Right lobe of liver (tissue), 6 donors: ENCODE results near the gene NFE2L3. TPM values are rescaled to one million over a fixed set of nuclear protein-coding genes. Genes with fewer than 3 reads are reported as not detected.

Experiments used
- ATAC-seq, 4 donors: fragments of 200-7000 bp; cut with Tn5 transposase; one replicate each; pipeline ENCODE4 v1.9.1; 2020; ENCODE audit warnings: mild to moderate bottlenecking in 4 of 4, moderate library complexity in 4 of 4
- DNase-seq, 3 donors: peaks; one replicate each; pipeline ENCODE4 v3.0.0-alpha.2; 2020
- H3K27ac ChIP-seq, 3 donors: fragments of 200-600 bp; one replicate each; pipeline ENCODE4 v1.8.0; 2022
- H3K27me3 ChIP-seq, 2 donors: fragments of 200-600 bp; one replicate each; pipeline ENCODE4 v1.8.0; 2022
- H3K36me3 ChIP-seq, 4 donors: fragments of 200-600 bp; sonication (generic) in 1 of 4; one replicate each; pipeline versions ENCODE4 v1.5.1 to v1.8.0; 2017 to 2022; ENCODE audit warnings: control low read depth in 1 of 4
- H3K4me1 ChIP-seq, 4 donors: fragments of 200-600 bp; sonication (generic) in 1 of 4; one replicate each; pipeline versions ENCODE4 v1.5.1 to v1.8.0; 2017 to 2022; ENCODE audit warnings: control low read depth in 1 of 4
- H3K4me3 ChIP-seq, 3 donors: fragments of 200-600 bp; one replicate each; pipeline ENCODE4 v1.8.0; 2022
- H3K9me3 ChIP-seq, 4 donors: fragments of 200-600 bp; sonication (generic) in 1 of 4; one replicate each; pipeline versions ENCODE4 v1.5.1 to v1.8.0; 2017 to 2022; ENCODE audit warnings: control low read depth in 1 of 4
- POLR2A ChIP-seq: fragments of 450-650 bp; IDR thresholded peaks from one replicate; pipeline ENCODE4 v1.6.1; 2017; ENCODE audit warnings: antibody characterized with exemption, mild to moderate bottlenecking
- WGBS: methylation state at CpG from one replicate; pipeline ENCODE4 v1.1.6; 2018; ENCODE audit warnings: low coverage, low lambda C conversion rate; ENCODE audit not compliant: insufficient coverage; ENCODE audit errors: missing lambda C conversion rate; 5-methylcytosine and 5-hydroxymethylcytosine counted together
- intact Hi-C, 2 donors: fragments of 100-400 bp; cut with DNase I; formaldehyde crosslinking; loops; one replicate each; pipeline versions ENCODE4 v1.11.2 to v1.14.1; 2022
- total RNA-seq, 6 experiments: library from RNA; depleted of rRNA in 2 of 6; stranded (reverse); fragments of >200 nt in 2 of 6; fragmentation: NEBNext Ultra II Directional in 3 of 6; extraction: Animal tissue kit (Norgen Biotek cat#: 25700) in 3 of 6; gene quantifications; one replicate each; pipeline versions ENCODE4 v1.1.0 to v1.2.4, GENCODE V29; 2016 to 2023
- TF ChIP-seq, protein P1 (sequence below), 4 donors: fragments of 200-600 bp in 3 of 4; fragments of 450-650 bp in 1 of 4; IDR thresholded peaks; one replicate each; pipeline versions ENCODE4 v1.5.1 to v1.8.0; 2016 to 2022; ENCODE audit warnings: antibody characterized with exemption in 4 of 4, mild to moderate bottlenecking in 2 of 4
- donor health status: DM: no; HTN: yes; CAD: no.
- donor health status: DM: no; HTN: no; CAD: no.
- donor health status: DM: no; HTN: no; CAD: no.
- donor health status: DM: no; HTN: yes; CAD: no.
- donor health status: DM: no; HTN: yes; CAD: no.

The NFE2L3 gene
- total RNA-seq, 6 experiments from 2014 or later = 0.13 to 2.0 (median 0.54) TPM

DNA sequence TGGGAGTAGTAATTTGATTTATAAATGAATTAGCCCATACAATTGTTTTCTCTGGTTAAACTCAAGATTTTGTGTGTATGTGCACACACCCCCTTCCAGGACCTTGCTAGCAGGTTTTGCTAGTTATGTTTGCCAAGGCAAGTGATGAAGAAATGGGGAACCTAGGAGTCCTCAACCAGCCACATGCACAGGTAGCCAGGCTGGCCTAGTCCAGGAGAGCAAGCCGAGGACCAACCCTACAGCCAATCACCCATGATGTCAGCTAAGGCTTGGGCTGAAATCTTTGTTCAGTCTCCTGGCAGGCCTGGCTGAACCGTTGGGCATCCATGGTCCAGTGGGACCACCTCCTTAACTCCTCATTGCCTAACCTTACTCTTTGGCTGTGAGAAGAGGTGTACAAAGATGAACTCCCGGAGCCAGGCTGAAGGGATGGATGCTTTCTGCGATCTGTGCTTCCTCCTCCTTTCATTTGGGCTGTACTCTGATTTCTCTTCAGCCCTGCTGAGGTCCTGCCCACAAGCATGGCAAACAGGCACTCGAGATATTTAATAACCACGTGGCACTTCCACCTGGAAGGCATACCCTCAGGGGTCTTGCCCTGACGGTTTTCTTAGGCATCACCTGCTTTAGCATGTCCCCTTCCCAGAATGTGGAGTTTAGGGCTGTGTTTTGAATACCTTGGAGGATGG, 26.4 kb downstream of the NFE2L3 start:
- TF ChIP-seq, protein P1, sequence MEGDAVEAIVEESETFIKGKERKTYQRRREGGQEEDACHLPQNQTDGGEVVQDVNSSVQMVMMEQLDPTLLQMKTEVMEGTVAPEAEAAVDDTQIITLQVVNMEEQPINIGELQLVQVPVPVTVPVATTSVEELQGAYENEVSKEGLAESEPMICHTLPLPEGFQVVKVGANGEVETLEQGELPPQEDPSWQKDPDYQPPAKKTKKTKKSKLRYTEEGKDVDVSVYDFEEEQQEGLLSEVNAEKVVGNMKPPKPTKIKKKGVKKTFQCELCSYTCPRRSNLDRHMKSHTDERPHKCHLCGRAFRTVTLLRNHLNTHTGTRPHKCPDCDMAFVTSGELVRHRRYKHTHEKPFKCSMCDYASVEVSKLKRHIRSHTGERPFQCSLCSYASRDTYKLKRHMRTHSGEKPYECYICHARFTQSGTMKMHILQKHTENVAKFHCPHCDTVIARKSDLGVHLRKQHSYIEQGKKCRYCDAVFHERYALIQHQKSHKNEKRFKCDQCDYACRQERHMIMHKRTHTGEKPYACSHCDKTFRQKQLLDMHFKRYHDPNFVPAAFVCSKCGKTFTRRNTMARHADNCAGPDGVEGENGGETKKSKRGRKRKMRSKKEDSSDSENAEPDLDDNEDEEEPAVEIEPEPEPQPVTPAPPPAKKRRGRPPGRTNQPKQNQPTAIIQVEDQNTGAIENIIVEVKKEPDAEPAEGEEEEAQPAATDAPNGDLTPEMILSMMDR (IDR thresholded peaks at IDR 0.05) = no peak
- TF ChIP-seq POLR2A = no peak
- Histone ChIP-seq H3K36me3 (no peaks in the 10 kb centered on the region), H3K4me3 (no peak overlapping the region), H3K9me3 (no peaks in the 10 kb centered on the region), H3K27ac (no peak overlapping the region), H3K27me3 (no peaks in the 10 kb centered on the region), H3K4me1 (peaks cover 0 to 6% (median 0%) of the 10 kb centered on the region in 4 donors)
- ATAC-seq (peak; percentile 4 to 11 (median 6)), DNase-seq (no peak)
- intact Hi-C loops = no loop called here
- 92% methylated on average over 4 of the region's 7 CpGs for WGBS

DNA sequence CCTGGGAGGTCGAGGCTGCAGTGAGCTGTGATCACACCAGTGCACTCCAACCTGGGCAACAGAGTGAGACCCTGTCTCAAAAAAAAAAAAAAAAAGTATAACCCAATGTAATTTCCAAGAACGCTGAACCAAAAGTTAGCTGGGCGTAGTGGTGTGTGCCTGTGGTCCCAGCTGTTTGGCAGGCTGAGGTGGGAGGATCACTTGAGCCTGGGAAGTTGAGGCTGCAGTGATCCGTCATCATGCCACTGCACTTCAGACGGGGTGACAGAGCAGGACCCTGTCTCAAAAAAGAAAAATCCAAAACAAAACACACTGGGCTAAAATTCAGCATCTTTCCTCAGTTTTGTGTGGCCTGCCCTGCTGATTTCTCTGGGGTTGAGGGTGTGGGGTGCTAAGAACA, 27.4 kb downstream of the NFE2L3 start:
- Histone ChIP-seq H3K36me3 (no peaks in the 10 kb centered on the region), H3K4me1 (peaks cover 0 to 15% (median 0%) of the 10 kb centered on the region in 4 donors), H3K4me3 (no peak overlapping the region), H3K9me3 (no peaks in the 10 kb centered on the region), H3K27ac (no peak overlapping the region), H3K27me3 (no peaks in the 10 kb centered on the region)
- intact Hi-C loops = no loop called here
- ATAC-seq (no peak), DNase-seq (no peak)
- 62% methylated on average over 5 of the region's 5 CpGs for WGBS
- no peak for TF ChIP-seq POLR2A
- TF ChIP-seq, protein P1 (IDR thresholded peaks at IDR 0.05) = no peak

DNA sequence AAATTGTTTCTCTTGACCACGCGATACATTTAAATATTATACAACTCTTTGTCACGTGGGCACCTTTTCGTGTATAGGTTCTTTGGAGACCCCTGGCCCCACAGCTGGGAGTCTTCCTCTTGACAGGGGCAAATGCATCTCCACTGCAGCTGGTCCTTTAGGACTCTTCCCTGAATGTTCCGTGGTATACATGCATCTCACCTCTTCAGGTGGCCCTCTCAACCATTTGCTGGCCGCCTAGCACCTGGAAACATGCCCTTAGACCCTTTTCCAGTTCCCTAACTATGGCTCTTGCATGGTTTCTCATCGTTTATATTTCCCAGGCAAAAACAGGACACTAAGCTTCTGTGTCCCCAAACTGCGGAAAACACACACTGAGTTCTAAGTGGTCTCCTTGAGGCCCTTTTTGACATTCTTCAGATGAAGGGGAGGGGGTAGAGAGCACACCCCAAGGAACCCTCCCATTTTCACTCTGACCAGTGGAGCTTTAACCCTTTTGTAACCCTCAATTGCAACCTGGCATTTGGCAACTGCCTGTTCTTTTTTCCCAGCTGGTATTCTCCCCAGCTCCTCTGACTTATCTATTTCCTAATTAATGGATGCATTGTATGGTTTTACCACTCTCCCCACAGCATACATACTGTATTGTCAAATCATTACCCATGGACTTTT, 28.0 kb downstream of the NFE2L3 start:
- Histone ChIP-seq H3K36me3 (no peaks in the 10 kb centered on the region), H3K4me3 (no peak overlapping the region), H3K27ac (no peak overlapping the region), H3K4me1 (peaks cover 0 to 19% (median 0%) of the 10 kb centered on the region in 4 donors), H3K27me3 (no peaks in the 10 kb centered on the region), H3K9me3 (no peaks in the 10 kb centered on the region)
- TF ChIP-seq, protein P1 (IDR thresholded peaks at IDR 0.05) = no peak
- TF ChIP-seq POLR2A = no peak
- WGBS = 17% methylated on average over 7 of the region's 8 CpGs
- ATAC-seq (peak; percentile 6 to 11 (median 8)), DNase-seq (no peak)
- intact Hi-C loops = no loop called here

DNA sequence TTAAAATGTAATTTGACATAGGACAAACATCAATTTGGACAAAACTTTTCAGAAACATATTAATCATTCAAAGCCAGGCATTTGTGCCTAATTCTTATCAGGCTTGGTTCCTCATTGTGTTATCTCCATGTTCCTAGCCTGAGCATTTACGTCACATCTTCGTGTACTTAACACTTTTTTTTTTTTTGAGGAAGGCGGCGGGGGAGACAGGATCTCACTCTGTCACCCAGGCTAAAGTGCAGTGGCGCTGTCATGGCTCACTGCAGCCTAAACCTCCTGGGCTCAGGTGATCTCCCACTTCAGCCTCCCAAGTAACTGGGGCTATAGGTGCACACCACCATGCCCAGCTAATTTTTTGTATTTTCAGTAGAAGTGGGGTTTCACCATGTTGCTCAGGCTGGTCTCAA, 28.8 kb downstream of the NFE2L3 start:
- Histone ChIP-seq H3K36me3 (no peaks in the 10 kb centered on the region), H3K27ac (no peak overlapping the region), H3K27me3 (no peaks in the 10 kb centered on the region), H3K4me3 (no peak overlapping the region), H3K4me1 (peaks cover 0 to 23% (median 0%) of the 10 kb centered on the region in 4 donors), H3K9me3 (no peaks in the 10 kb centered on the region)
- DNase-seq (no peak), ATAC-seq (peak; percentile 6 to 35 (median 18))
- no peak for TF ChIP-seq POLR2A
- TF ChIP-seq, protein P1 (IDR thresholded peaks at IDR 0.05) = no peak
- WGBS = 29% methylated on average over 5 of the region's 5 CpGs
- intact Hi-C loops = no loop called here
